ENCODE measurements around the gene TERT.

The TERT gene

DNA sequence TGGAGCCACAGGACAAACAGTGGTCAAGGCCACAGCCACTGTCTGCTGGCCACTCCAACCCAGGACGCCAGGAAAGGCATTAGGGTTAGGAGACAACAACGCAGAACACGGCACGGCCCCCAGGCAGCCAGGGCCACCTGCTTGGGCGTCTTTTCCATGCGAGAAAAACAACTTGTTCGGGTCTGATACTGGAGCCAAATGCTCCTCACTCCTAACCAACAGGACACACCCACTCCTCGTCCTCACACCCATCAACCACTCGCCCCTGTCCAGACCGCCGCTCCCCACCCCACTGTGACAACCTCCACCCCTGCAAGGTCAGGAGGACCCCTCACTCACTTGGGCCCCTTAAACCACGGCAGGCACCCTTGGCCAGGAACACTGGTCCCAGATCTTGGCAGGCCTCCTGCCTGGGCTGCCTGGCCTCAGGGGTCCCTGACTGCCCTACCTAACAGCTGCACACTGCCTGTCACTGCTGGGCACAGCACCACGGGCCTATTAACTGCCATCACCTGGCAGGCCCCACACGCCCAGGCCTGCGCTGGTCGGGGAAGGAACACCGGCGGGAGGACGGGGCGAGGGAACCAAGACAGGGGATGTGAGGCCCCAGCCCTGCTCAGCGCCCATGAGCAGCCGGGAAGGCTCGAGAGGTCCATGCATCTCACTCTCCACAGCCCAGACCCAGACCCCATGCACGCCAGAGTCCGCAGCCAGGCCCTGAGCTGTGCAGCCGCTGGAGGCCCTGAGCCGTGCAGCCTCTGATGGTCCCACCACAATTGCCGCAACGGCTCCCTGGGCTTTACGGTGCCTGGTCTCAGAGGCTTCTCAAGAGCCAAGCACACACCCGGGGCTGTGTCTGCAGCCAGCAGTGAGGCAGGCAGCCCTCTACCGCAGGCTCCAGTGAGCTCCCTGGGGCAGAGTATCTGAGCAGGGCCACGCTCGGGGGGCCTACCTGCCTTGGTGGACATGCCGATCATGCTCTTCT, 36.3 kb upstream of the TERT start:
- Histone ChIP-seq H4K8ac (ENCODE audit: low read depth, low read length) (no peak overlapping the region), H3K27me3 (ENCODE audit: control insufficient read depth in 3 of 3, insufficient read depth in 3 of 3, low read depth in 1 of 3, low read length in 3 of 3) (no peaks in the 10 kb centered on the region), H2AK5ac (ENCODE audit: low read depth, low read length) (no peak overlapping the region), H2AFZ (ENCODE audit: low read length) (no peak overlapping the region), H3K4me2 (ENCODE audit: insufficient read depth, low read length, poor library complexity, severe bottlenecking) (no peak overlapping the region), H3K4me1 (ENCODE audit: control insufficient read depth in 2 of 2, insufficient read depth in 1 of 2, low read depth in 1 of 2, low read length in 2 of 2) (no peaks in the 10 kb centered on the region), H3K23ac (ENCODE audit: low read depth, low read length, poor library complexity) (no peak overlapping the region), H2BK120ac (ENCODE audit: low read depth, low read length) (no peak overlapping the region), H2BK5ac (ENCODE audit: low read length) (no peak overlapping the region), H3K79me1 (ENCODE audit: low read depth, low read length) (peaks cover 10% of the 10 kb centered on the region), H3K27ac (replicated peaks; ENCODE audit: low read length) (no peak overlapping the region), H3K9me3 (replicated peaks in 1 of 2; ENCODE audit: control insufficient read depth in 2 of 2, insufficient read depth in 1 of 2, low read depth in 1 of 2, low read length in 2 of 2) (no peaks in the 10 kb centered on the region), H3K14ac (ENCODE audit: low read length) (no peak overlapping the region), H4K91ac (ENCODE audit: low read depth, low read length, poor library complexity) (no peak overlapping the region), H2BK12ac (ENCODE audit: low read length) (no peak overlapping the region), H3K36me3 (replicated peaks in 1 of 2; ENCODE audit: control insufficient read depth in 2 of 2, insufficient read depth in 2 of 2, low read length in 2 of 2) (peaks cover 37 to 64% of the 10 kb centered on the region in 2 donors), H2BK15ac (ENCODE audit: low read length) (no peak overlapping the region), H3K4me3 (ENCODE audit: low read length in 2 of 2) (no peak overlapping the region), H3K4ac (ENCODE audit: low read length) (no peak overlapping the region), H3K9ac (ENCODE audit: low read depth, low read length, poor library complexity) (no peak overlapping the region), H3K18ac (ENCODE audit: low read length) (no peak overlapping the region)
- DNase-seq (ENCODE audit: low spot score), result no peak
- no CpG with 5 or more reads among the region's 35 CpGs for WGBS, 2 donors (ENCODE audit: extremely low coverage in 2 of 2, insufficient read length in 2 of 2, insufficient replicate concordance in 1 of 2)

DNA sequence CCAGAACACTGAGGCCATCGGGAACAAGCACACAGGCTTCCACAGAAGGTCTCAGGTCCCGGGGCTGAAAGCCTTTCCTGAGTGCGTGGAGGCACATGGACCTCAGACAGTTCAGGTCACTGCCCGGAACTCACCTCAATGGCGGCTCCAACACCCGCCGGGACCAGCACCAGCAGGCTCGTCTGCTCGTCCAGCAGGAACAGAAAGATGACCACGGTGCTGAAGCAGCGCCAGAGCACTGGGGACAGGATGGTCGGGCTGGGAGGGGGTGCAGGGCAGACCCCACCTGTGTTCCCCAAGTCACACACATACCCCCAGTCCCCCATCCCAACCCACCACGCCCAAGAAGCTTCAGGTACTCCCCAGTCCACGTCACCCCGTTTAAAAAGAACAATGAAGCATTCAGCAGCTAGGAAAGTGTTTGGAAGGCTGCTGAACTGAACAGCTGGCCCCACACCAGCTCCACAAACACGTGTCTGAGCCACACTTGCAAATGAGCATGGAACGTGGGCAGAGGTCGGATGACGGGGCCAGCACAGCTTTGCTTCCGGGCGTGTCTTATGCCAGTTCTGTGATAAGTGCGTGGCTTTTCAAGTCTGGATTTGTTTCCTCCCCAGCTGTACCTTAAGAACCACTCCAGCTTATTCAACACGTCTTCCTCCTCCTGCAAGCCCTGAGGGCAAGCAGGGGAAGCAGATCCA, 35.4 kb upstream of the TERT start:
- Histone ChIP-seq H2BK120ac (ENCODE audit: low read depth, low read length) (no peak overlapping the region), H3K4me2 (ENCODE audit: insufficient read depth, low read length, poor library complexity, severe bottlenecking) (no peak overlapping the region), H4K8ac (ENCODE audit: low read depth, low read length) (no peak overlapping the region), H3K18ac (ENCODE audit: low read length) (no peak overlapping the region), H2AK5ac (ENCODE audit: low read depth, low read length) (no peak overlapping the region), H3K9me3 (replicated peaks in 1 of 2; ENCODE audit: control insufficient read depth in 2 of 2, insufficient read depth in 1 of 2, low read depth in 1 of 2, low read length in 2 of 2) (no peaks in the 10 kb centered on the region), H4K91ac (ENCODE audit: low read depth, low read length, poor library complexity) (no peak overlapping the region), H3K4ac (ENCODE audit: low read length) (no peak overlapping the region), H3K79me1 (ENCODE audit: low read depth, low read length) (peaks cover 11% of the 10 kb centered on the region), H3K4me1 (ENCODE audit: control insufficient read depth in 2 of 2, insufficient read depth in 1 of 2, low read depth in 1 of 2, low read length in 2 of 2) (no peaks in the 10 kb centered on the region), H2BK15ac (ENCODE audit: low read length) (no peak overlapping the region), H3K4me3 (ENCODE audit: low read length in 2 of 2) (no peak overlapping the region), H3K36me3 (replicated peaks in 1 of 2; ENCODE audit: control insufficient read depth in 2 of 2, insufficient read depth in 2 of 2, low read length in 2 of 2) (peaks cover 34 to 64% of the 10 kb centered on the region in 2 donors), H3K27ac (replicated peaks; ENCODE audit: low read length) (no peak overlapping the region), H2BK12ac (ENCODE audit: low read length) (no peak overlapping the region), H3K14ac (ENCODE audit: low read length) (no peak overlapping the region), H3K27me3 (ENCODE audit: control insufficient read depth in 3 of 3, insufficient read depth in 3 of 3, low read depth in 1 of 3, low read length in 3 of 3) (no peaks in the 10 kb centered on the region), H2AFZ (ENCODE audit: low read length) (no peak overlapping the region), H3K9ac (ENCODE audit: low read depth, low read length, poor library complexity) (no peak overlapping the region), H2BK5ac (ENCODE audit: low read length) (peak overlapping the region; percentile 47), H3K23ac (ENCODE audit: low read depth, low read length, poor library complexity) (no peak overlapping the region)
- WGBS, 2 donors (ENCODE audit: extremely low coverage in 2 of 2, insufficient read length in 2 of 2, insufficient replicate concordance in 1 of 2), result no CpG with 5 or more reads among the region's 23 CpGs
- DNase-seq (ENCODE audit: low spot score), result no peak

DNA sequence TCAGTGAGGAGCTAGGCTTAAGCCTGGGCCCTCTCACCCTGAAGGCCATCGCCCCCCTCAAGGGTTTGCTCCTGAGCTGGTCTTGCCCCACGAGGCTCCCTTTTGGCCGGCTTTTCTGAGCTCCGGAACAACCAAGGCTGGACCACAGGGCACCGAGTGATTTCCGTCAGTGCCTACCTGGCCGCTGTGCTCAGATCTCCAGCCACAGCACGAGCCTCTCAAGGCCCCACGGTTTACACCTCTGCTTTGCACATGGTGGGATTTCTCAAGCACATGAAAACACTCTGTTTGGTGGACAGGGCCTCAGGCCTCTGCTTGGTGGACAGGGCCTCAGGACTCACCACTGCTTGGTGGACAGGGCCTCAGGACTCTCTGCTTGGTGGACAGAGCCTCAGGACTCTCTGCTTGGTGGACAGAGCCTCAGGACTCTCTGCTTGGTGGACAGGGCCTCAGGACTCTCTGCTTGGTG, 34.3 kb upstream of the TERT start:
- Histone ChIP-seq H3K4ac (ENCODE audit: low read length) (no peak overlapping the region), H3K23ac (ENCODE audit: low read depth, low read length, poor library complexity) (no peak overlapping the region), H3K79me1 (ENCODE audit: low read depth, low read length) (peaks cover 11% of the 10 kb centered on the region), H4K8ac (ENCODE audit: low read depth, low read length) (no peak overlapping the region), H3K9ac (ENCODE audit: low read depth, low read length, poor library complexity) (no peak overlapping the region), H2BK15ac (ENCODE audit: low read length) (no peak overlapping the region), H2BK12ac (ENCODE audit: low read length) (no peak overlapping the region), H3K4me3 (ENCODE audit: low read length in 2 of 2) (no peak overlapping the region), H2AFZ (ENCODE audit: low read length) (no peak overlapping the region), H3K27me3 (ENCODE audit: control insufficient read depth in 3 of 3, insufficient read depth in 3 of 3, low read depth in 1 of 3, low read length in 3 of 3) (no peaks in the 10 kb centered on the region), H3K9me3 (replicated peaks in 1 of 2; ENCODE audit: control insufficient read depth in 2 of 2, insufficient read depth in 1 of 2, low read depth in 1 of 2, low read length in 2 of 2) (no peaks in the 10 kb centered on the region), H3K4me2 (ENCODE audit: insufficient read depth, low read length, poor library complexity, severe bottlenecking) (no peak overlapping the region), H3K14ac (ENCODE audit: low read length) (no peak overlapping the region), H3K4me1 (ENCODE audit: control insufficient read depth in 2 of 2, insufficient read depth in 1 of 2, low read depth in 1 of 2, low read length in 2 of 2) (no peaks in the 10 kb centered on the region), H4K91ac (ENCODE audit: low read depth, low read length, poor library complexity) (no peak overlapping the region), H2BK120ac (ENCODE audit: low read depth, low read length) (no peak overlapping the region), H3K36me3 (replicated peaks in 1 of 2; ENCODE audit: control insufficient read depth in 2 of 2, insufficient read depth in 2 of 2, low read length in 2 of 2) (peaks cover 37 to 64% of the 10 kb centered on the region in 2 donors), H2AK5ac (ENCODE audit: low read depth, low read length) (no peak overlapping the region), H3K27ac (replicated peaks; ENCODE audit: low read length) (no peak overlapping the region), H2BK5ac (ENCODE audit: low read length) (no peak overlapping the region), H3K18ac (ENCODE audit: low read length) (no peak overlapping the region)
- no peak for DNase-seq (ENCODE audit: low spot score)
- WGBS, 2 donors (ENCODE audit: extremely low coverage in 2 of 2, insufficient read length in 2 of 2, insufficient replicate concordance in 1 of 2), result no CpG with 5 or more reads among the region's 9 CpGs
